Panc1 (cell line): Measurements from ENCODE around the gene CCDC141. TPM values are rescaled to one million over a fixed set of nuclear protein-coding genes. Genes with fewer than 3 reads are reported as not detected.

ENCODE experiments used
- ATAC-seq: fragments of 200-7000 bp; cut with Tn5 transposase; 2 replicates; pipeline ENCODE4 v1.9.1; 2020; ENCODE audit warnings: mild to moderate bottlenecking, moderate library complexity
- BruUV-seq: library from RNA; stranded (reverse); fragments of 400-500 nt; replicated peaks from 2 replicates; lab custom pipeline; 2021; lab: Mats Ljungman, UMichigan
- CTCF ChIA-PET: fragments of 300-600 bp; sonication (Branson Sonifier 250); formaldehyde crosslinking; loops from one replicate; lab custom pipeline; 2022; ENCODE audit warnings: antibody characterized with exemption; lab: Charles Lee
- POLR2A ChIA-PET: fragments of 300-600 bp; sonication (Branson Sonifier 250); formaldehyde crosslinking; loops from one replicate; lab custom pipeline; 2022; ENCODE audit warnings: antibody characterized with exemption; lab: Charles Lee
- DNase-seq: peaks from one replicate; pipeline ENCODE4 v3.0.0-alpha.2; 2010; ENCODE audit warnings: low read depth, low spot score
- H3K27ac ChIP-seq: 2 replicates; pipeline ENCODE4 v1.5.1; 2011; ENCODE audit warnings: mild to moderate bottlenecking, low read length, inconsistent platforms
- H3K27me3 ChIP-seq: fragments of 200-500 bp; sonication (Bioruptor generic); 2 replicates; pipeline ENCODE4 v1.6.0; 2014; ENCODE audit warnings: low read length, inconsistent platforms; ENCODE audit not compliant: control insufficient read depth, insufficient read depth
- H3K36me3 ChIP-seq: fragments of 200-500 bp; sonication (Bioruptor generic); 2 replicates; pipeline ENCODE4 v1.5.1; 2014; ENCODE audit warnings: inconsistent platforms, mild to moderate bottlenecking, low read length, moderate library complexity; ENCODE audit not compliant: control insufficient read depth, insufficient read depth
- H3K4me1 ChIP-seq: 2 replicates; pipeline ENCODE4 v1.5.1; 2011; ENCODE audit warnings: inconsistent platforms, mild to moderate bottlenecking, low read length, moderate library complexity; ENCODE audit not compliant: control insufficient read depth, insufficient read depth
- H3K4me3 ChIP-seq, 2 experiments: 2 replicates each; pipeline ENCODE4 v1.5.1; 2011 to 2012; ENCODE audit warnings: low read depth in 2 of 2, low read length in 2 of 2, mild to moderate bottlenecking in 2 of 2, inconsistent platforms in 1 of 2, moderate library complexity in 1 of 2
- H3K9me3 ChIP-seq: fragments of 200-500 bp; sonication (Bioruptor generic); 2 replicates; pipeline ENCODE4 v1.5.1; 2014; ENCODE audit warnings: low read depth, mild to moderate bottlenecking, inconsistent platforms, low read length, moderate library complexity; ENCODE audit not compliant: control insufficient read depth, insufficient read depth
- CTCF ChIP-seq: fragments of 450-650 bp; IDR thresholded peaks from 2 replicates; pipeline ENCODE4 v1.5.1; 2017; ENCODE audit warnings: mild to moderate bottlenecking
- POLR2AphosphoS5 ChIP-seq: IDR thresholded peaks from 2 replicates; pipeline ENCODE4 v1.6.1; 2012; ENCODE audit warnings: mild to moderate bottlenecking, low read depth, low read length, moderate library complexity
- REST ChIP-seq, 2 experiments: IDR thresholded peaks; 2 replicates each; pipeline ENCODE4 v1.6.1; 2011 to 2012; ENCODE audit warnings: low read depth in 2 of 2, control low read depth in 1 of 2, low read length in 1 of 2, mild to moderate bottlenecking in 1 of 2, moderate library complexity in 1 of 2; ENCODE audit not compliant: insufficient read depth in 1 of 2
- SIN3A ChIP-seq: IDR thresholded peaks from 2 replicates; pipeline ENCODE4 v1.6.1; 2012; ENCODE audit warnings: low read depth, mild to moderate bottlenecking, low read length, moderate library complexity, borderline replicate concordance; ENCODE audit not compliant: insufficient read depth
- TCF7L2 ChIP-seq: IDR thresholded peaks from 2 replicates; pipeline ENCODE4 v1.6.1; 2011; ENCODE audit warnings: mild to moderate bottlenecking, low read depth, low read length, inconsistent platforms
- in situ Hi-C: cut with HindIII; loops from 2 replicates; pipeline ENCODE4 v1.10.0; 2016; ENCODE audit warnings: low sequenced_read_pairs, low pct_unique_long_range_greater_than_20kb
- intact Hi-C: fragments of 100-400 bp; cut with micrococcal nuclease; formaldehyde crosslinking; loops from one replicate; pipeline ENCODE4 v1.10.0; 2022; ENCODE audit not compliant: unreplicated experiment
- total RNA-seq: library from RNA; stranded (reverse); gene quantifications from one replicate; pipeline ENCODE4 v1.2.1, GENCODE V29; 2021; ENCODE audit not compliant: unreplicated experiment

The CCDC141 gene
- total RNA-seq, 1 experiment from 2014 or later: 0.10 TPM

GRCh38 chr2:178834086-178834485 lies 215.9 kb downstream of the CCDC141 start:
- intact Hi-C loops: no loop called here

GRCh38 chr2:178833382-178833781 lies 216.6 kb downstream of the CCDC141 start:
- POLR2A ChIA-PET: no interaction called here
- no peaks in the 10 kb centered on the region for H3K36me3 ChIP-seq
- no peaks in the 10 kb centered on the region for H3K9me3 ChIP-seq
- in situ Hi-C loops: no loop called here
- CTCF ChIA-PET: no interaction called here
- no peaks in the 10 kb centered on the region for H3K27me3 ChIP-seq
- TF ChIP-seq CTCF (no peak), TCF7L2 (no peak), REST (IDR thresholded peaks at IDR 0.05; ENCODE audit: insufficient read depth in 1 of 2, low read depth in 2 of 2, low read length in 1 of 2) (no peak), SIN3A (no peak), POLR2AphosphoS5 (no peak)
- H3K4me1 ChIP-seq: no peaks in the 10 kb centered on the region
- DNase-seq: no peak
- H3K4me3 ChIP-seq: no peak overlapping the region
- no TSS peak for BruUV-seq
- H3K27ac ChIP-seq: no peak overlapping the region
- no peak for ATAC-seq
- intact Hi-C loops: no loop called here

More at GRCh38 chr2:178834086-178834485, 215.9 kb downstream of the CCDC141 start:
- TF ChIP-seq SIN3A (no peak), POLR2AphosphoS5 (no peak), CTCF (no peak), REST (IDR thresholded peaks at IDR 0.05; ENCODE audit: insufficient read depth in 1 of 2, low read depth in 2 of 2, low read length in 1 of 2) (no peak), TCF7L2 (no peak)
- no peak overlapping the region for H3K4me3 ChIP-seq
- H3K36me3 ChIP-seq: no peaks in the 10 kb centered on the region
- no peaks in the 10 kb centered on the region for H3K9me3 ChIP-seq
- no peaks in the 10 kb centered on the region for H3K4me1 ChIP-seq
- BruUV-seq: no TSS peak
- H3K27me3 ChIP-seq: no peaks in the 10 kb centered on the region
- POLR2A ChIA-PET: no interaction called here
- DNase-seq (no peak), ATAC-seq (no peak)
- no peak overlapping the region for H3K27ac ChIP-seq
- CTCF ChIA-PET: no interaction called here
- in situ Hi-C loops: no loop called here
